SK-MEL-5 (cell line): Measurements from ENCODE around the gene PTGS2. TPM values are rescaled to one million over a fixed set of nuclear protein-coding genes. Genes with fewer than 3 reads are reported as not detected.

Experiments
- DNase-seq: peaks from one replicate; pipeline ENCODE4 v3.0.0-alpha.2; 2016; ENCODE audit warnings: low read depth, low spot score
- in situ Hi-C: cut with HindIII; loops from 2 replicates; pipeline ENCODE4 v1.10.0; 2016; ENCODE audit warnings: low sequenced_read_pairs, high pct_unique_total_duplicates, low pct_unique_long_range_greater_than_20kb
- total RNA-seq: library from RNA; depleted of rRNA; stranded (reverse); fragments of >200 nt; shearing (Covaris generic); gene quantifications from 2 replicates; pipeline ENCODE4 v1.2.3, GENCODE V29; 2014; rRNA removed

Gene PTGS2
- total RNA-seq, 1 experiment from 2014 or later = 1.4 TPM

DNA sequence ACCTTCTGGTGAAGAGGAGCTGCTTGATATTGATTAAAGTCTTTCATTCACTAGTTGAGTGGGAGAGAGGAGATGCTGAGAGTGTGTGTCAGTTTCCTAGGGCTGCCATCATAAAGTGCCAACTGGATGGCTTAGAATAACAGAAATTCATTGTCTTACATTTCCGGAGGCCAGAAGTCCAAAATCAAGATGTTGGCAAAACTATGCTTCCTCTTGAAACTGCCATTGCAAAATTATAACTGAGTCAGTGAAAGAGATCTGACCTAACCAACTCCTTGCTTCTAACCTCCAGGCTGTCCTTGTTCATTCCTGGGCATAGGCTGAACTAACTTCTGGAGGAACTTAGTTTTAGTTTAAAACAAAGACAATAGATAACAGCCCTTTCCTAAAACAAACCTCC is 47.1 kb downstream of the PTGS2 start:
- in situ Hi-C loops = no loop called here

DNA sequence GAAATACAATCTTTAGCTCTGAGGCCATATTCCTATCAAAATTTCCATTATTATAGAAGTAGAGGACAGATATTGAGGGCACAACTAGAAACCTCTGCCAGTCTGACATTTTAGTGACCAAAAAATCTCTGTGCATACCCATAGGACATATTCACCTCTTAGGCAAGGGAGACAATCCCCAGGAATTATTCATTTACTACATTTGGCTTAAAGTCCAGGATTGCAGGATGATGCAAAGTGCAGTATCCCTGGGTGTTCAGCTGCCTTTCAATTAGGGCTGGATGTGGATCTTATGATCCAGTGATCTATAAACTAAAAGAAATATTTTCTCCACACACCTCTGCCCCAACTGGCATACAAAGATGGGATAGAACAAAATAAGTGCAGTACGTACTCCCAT is 50.9 kb downstream of the PTGS2 start:
- in situ Hi-C loops = no loop called here
- DNase-seq = no peak

More for the DNA sequence above, 47.1 kb downstream of the PTGS2 start:
- DNase-seq = no peak

- no peak for DNase-seq
- in situ Hi-C loops = no loop called here
Measured at GRCh38 chr1:186628910-186629309, 51.3 kb downstream of the PTGS2 start.

GRCh38 chr1:186627019-186627418 is 53.2 kb downstream of the PTGS2 start:
- in situ Hi-C loops = no loop called here
- no peak for DNase-seq

DNA sequence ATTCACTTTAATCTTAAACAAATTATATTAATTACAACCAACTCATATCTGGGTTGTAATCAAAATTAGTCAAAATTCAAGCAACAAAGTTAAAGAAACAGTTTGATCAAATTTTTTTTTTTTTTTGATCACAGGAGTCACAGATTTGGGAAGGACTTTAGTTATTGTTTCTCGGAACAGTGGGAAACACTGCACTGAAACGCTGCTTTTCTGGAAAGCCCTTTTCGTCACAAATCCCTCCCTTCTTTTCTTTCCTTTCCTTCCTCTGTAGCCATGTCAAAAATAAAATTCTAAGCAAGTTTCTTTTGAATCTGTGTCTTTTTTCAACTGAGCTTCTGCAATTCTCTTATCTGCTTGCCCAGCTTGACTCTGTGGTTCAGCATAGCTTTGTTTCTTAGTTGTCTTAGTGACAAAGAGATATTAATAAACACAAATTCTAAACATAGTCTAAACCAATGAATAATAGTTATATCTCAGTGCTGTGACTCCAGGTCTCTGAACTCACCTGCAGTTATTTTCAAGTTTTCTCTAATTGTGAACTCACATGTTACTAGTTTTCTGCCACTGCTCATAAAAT is 53.8 kb downstream of the PTGS2 start:
- in situ Hi-C loops = no loop called here
- no peak for DNase-seq

DNA sequence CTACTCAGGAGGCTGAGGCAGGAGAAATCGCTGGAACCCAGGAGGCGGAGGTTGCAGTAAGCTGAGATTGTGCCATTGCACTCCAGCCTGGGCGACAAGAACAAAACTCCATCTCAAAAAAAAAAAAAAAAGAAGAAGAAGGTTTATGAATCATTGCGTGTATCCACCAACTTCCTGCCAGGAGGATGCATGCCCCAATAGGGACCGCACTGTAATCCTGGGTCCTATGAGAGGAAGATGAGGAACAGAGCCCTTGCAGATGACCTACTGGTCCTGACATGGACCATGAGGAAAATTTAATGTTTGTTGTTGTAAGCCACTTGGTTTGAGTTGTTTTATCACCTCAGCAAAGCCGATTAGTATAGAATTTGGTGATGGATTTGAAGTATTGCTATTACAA is 56.7 kb downstream of the PTGS2 start:
- DNase-seq = no peak
- in situ Hi-C loops = loop anchor here (25.0 kb wide), 1 partner anchor 364 kb away; no protein-coding TSS in a partner anchor

Other genes with a start within 250 kb of the PTGS2 start
- gene PDC, start 219.3 kb downstream of the PTGS2 start, total RNA-seq = not detected in 2 replicates
- gene PLA2G4A, start 148.5 kb upstream of the PTGS2 start, total RNA-seq = 35.7 TPM in 2 replicates